ENCODE data around the gene SH2D3C.
A peak's percentile ranks its signal among the peaks of the same experiment; 100 is the strongest.
"Not testable (repeated sequence)": the region's sequence is repeated elsewhere in the genome, so short reads cannot be mapped to it uniquely, and the experiment has no call there.

The SH2D3C gene

GRCh38 chr9:127763918-127764384 is 14.5 kb downstream of the SH2D3C start:
- DNase-seq: no peak

- DNase-seq: no peak
Measured at GRCh38 chr9:127762111-127762676, 16.3 kb downstream of the SH2D3C start.

GRCh38 chr9:127761491-127761956 is 16.9 kb downstream of the SH2D3C start:
- no peak for DNase-seq

GRCh38 chr9:127761061-127761460 is 17.4 kb downstream of the SH2D3C start:
- DNase-seq: no peak

GRCh38 chr9:127758843-127759242 is 19.6 kb downstream of the SH2D3C start:
- DNase-seq: no peak

GRCh38 chr9:127756776-127757175 is 21.7 kb downstream of the SH2D3C start:
- DNase-seq: not testable (repeated sequence)

GRCh38 chr9:127756233-127756632 is 22.2 kb downstream of the SH2D3C start:
- no peak for DNase-seq

GRCh38 chr9:127755061-127756060 is 23.1 kb downstream of the SH2D3C start:
- DNase-seq: peak; percentile 2

- DNase-seq: no peak
Measured at GRCh38 chr9:127754099-127755060, 24.1 kb downstream of the SH2D3C start.

GRCh38 chr9:127753622-127754021 is 24.8 kb downstream of the SH2D3C start:
- DNase-seq: no peak

- DNase-seq: no peak
Measured at GRCh38 chr9:127753148-127753547, 25.3 kb downstream of the SH2D3C start.

GRCh38 chr9:127751269-127752054 is 27.0 kb downstream of the SH2D3C start:
- DNase-seq: no peak

GRCh38 chr9:127749090-127749787 is 29.2 kb downstream of the SH2D3C start:
- DNase-seq: no peak

- no peak for DNase-seq
Measured at GRCh38 chr9:127746959-127747569, 31.4 kb downstream of the SH2D3C start.

GRCh38 chr9:127744398-127745110 is 33.9 kb downstream of the SH2D3C start:
- no peak for DNase-seq

- DNase-seq: no peak
Measured at GRCh38 chr9:127742435-127743088, 35.9 kb downstream of the SH2D3C start.

GRCh38 chr9:127741831-127742434 is 36.5 kb downstream of the SH2D3C start:
- DNase-seq: no peak

- DNase-seq: no peak
Measured at GRCh38 chr9:127739614-127740330, 38.7 kb downstream of the SH2D3C start.
